Measurements from ENCODE around the gene WDR91. TPM values are rescaled to one million over a fixed set of nuclear protein-coding genes. Genes with fewer than 3 reads are reported as not detected.

Gene WDR91
- polyA plus RNA-seq, 2 of the 4 experiments (the other 2 are of a cell fraction) = 5.1 to 5.3 TPM

DNA sequence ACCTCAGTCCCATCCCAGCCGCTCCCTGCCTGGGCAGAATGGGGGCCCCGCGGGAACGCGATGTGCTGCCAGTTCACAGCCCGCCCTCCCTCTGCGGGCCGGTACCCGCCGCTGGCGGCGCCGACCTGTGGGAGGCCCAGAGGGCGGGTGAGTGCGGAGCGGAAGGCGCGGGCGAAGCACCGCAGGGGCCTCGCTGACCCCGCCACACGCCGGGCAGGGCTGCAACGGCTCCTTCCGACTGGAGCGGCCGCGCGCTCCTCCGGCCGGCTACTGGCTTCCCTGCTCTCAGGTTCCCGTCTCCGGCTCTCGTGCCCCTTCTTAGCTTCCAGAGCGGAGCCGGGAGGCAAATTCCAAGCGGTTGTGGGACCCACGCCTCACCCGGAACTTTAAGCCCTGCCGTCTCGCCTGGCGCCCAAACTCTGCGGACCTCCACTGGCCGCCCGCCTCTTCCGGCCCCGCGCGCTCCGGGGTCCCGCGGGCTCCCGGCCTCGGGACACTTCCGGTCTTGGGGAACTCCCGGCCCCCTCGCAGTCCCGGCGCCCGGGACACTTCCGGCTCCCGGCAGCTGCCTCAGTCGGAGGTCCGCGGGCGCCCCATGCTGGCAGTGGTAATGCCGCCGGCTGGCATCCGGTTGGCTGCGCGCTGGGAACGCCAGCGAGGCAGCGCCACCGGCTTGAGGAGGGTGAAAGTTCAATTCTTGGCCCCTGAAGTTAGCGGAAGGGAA is 40.9 kb downstream of the WDR91 start, which contains the start of gene CYREN (continued):
- TF ChIP-seq JUN (IDR thresholded peaks at IDR 0.05) = peak; percentile 62 to 94; a peak in 4 of 5 replicates
- TF ChIP-seq RCOR1 (IDR thresholded peaks at IDR 0.05; ENCODE audit: low read depth, low read length) = no peak
- no peak for TF ChIP-seq SREBF2 (IDR thresholded peaks at IDR 0.05)
- TF ChIP-seq, protein P1, sequence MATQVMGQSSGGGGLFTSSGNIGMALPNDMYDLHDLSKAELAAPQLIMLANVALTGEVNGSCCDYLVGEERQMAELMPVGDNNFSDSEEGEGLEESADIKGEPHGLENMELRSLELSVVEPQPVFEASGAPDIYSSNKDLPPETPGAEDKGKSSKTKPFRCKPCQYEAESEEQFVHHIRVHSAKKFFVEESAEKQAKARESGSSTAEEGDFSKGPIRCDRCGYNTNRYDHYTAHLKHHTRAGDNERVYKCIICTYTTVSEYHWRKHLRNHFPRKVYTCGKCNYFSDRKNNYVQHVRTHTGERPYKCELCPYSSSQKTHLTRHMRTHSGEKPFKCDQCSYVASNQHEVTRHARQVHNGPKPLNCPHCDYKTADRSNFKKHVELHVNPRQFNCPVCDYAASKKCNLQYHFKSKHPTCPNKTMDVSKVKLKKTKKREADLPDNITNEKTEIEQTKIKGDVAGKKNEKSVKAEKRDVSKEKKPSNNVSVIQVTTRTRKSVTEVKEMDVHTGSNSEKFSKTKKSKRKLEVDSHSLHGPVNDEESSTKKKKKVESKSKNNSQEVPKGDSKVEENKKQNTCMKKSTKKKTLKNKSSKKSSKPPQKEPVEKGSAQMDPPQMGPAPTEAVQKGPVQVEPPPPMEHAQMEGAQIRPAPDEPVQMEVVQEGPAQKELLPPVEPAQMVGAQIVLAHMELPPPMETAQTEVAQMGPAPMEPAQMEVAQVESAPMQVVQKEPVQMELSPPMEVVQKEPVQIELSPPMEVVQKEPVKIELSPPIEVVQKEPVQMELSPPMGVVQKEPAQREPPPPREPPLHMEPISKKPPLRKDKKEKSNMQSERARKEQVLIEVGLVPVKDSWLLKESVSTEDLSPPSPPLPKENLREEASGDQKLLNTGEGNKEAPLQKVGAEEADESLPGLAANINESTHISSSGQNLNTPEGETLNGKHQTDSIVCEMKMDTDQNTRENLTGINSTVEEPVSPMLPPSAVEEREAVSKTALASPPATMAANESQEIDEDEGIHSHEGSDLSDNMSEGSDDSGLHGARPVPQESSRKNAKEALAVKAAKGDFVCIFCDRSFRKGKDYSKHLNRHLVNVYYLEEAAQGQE (IDR thresholded peaks at IDR 0.05) = 0 out of 2 replicates have a peak, but pooled peaks have one; percentile 24
- no peak for TF ChIP-seq ZNF302 (CRISPR knock-in tag; IDR thresholded peaks at IDR 0.05)
- TF ChIP-seq RNF2 (IDR thresholded peaks at IDR 0.05; ENCODE audit: borderline replicate concordance, low read depth) = no peak
- TF ChIP-seq SMC3 (IDR thresholded peaks at IDR 0.05) = peak; percentile 75
- no peak for TF ChIP-seq TFCP2L1 (CRISPR knock-in tag; IDR thresholded peaks at IDR 0.05)
- no peak for TF ChIP-seq MAZ (IDR thresholded peaks at IDR 0.05; ENCODE audit: borderline replicate concordance, low read depth, low read length)
- no peak for TF ChIP-seq TP53 (CRISPR knock-in tag; IDR thresholded peaks at IDR 0.05)
- TF ChIP-seq KDM1A (IDR thresholded peaks at IDR 0.05; ENCODE audit: low read depth) = no peak
- peak; percentile 55; the same call in 1 of the 2 replicates for TF ChIP-seq RFX5 (IDR thresholded peaks at IDR 0.05)
- TF ChIP-seq, protein P2, sequence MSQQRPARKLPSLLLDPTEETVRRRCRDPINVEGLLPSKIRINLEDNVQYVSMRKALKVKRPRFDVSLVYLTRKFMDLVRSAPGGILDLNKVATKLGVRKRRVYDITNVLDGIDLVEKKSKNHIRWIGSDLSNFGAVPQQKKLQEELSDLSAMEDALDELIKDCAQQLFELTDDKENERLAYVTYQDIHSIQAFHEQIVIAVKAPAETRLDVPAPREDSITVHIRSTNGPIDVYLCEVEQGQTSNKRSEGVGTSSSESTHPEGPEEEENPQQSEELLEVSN (IDR thresholded peaks at IDR 0.05; ENCODE audit: borderline replicate concordance, low read depth) = peak; percentile 89
- TF ChIP-seq RAD21 (conservative IDR thresholded peaks at IDR 0.05 in 1 of 2, IDR thresholded peaks at IDR 0.05 in 1 of 2) = peak; percentile 67 to 84
- TF ChIP-seq, protein P3, sequence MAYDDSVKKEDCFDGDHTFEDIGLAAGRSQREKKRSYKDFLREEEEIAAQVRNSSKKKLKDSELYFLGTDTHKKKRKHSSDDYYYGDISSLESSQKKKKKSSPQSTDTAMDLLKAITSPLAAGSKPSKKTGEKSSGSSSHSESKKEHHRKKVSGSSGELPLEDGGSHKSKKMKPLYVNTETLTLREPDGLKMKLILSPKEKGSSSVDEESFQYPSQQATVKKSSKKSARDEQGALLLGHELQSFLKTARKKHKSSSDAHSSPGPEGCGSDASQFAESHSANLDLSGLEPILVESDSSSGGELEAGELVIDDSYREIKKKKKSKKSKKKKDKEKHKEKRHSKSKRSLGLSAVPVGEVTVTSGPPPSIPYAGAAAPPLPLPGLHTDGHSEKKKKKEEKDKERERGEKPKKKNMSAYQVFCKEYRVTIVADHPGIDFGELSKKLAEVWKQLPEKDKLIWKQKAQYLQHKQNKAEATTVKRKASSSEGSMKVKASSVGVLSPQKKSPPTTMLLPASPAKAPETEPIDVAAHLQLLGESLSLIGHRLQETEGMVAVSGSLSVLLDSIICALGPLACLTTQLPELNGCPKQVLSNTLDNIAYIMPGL (CRISPR knock-in tag; IDR thresholded peaks at IDR 0.05; ENCODE audit: borderline replicate concordance) = peak; percentile 38; the same call in 1 of the 2 replicates
- TF ChIP-seq FOSL2 (IDR thresholded peaks at IDR 0.05) = no peak
- TF ChIP-seq FOSL2 (CRISPR knock-in tag; IDR thresholded peaks at IDR 0.05) = no peak; the same call in 1 of the 2 replicates
- TF ChIP-seq POLR2AphosphoS2 (conservative IDR thresholded peaks at IDR 0.05; ENCODE audit: low read length) = no peak
- TF ChIP-seq JUNB (IDR thresholded peaks at IDR 0.05) = no peak
- no peak for TF ChIP-seq NFE2L2 (conservative IDR thresholded peaks at IDR 0.05; ENCODE audit: low read length)
- TF ChIP-seq, protein P4, sequence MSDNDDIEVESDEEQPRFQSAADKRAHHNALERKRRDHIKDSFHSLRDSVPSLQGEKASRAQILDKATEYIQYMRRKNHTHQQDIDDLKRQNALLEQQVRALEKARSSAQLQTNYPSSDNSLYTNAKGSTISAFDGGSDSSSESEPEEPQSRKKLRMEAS (IDR thresholded peaks at IDR 0.05) = peak; percentile 84; the same call in 1 of the 2 replicates
- no peak for TF ChIP-seq FOXS1 (CRISPR knock-in tag; IDR thresholded peaks at IDR 0.05)

DNA sequence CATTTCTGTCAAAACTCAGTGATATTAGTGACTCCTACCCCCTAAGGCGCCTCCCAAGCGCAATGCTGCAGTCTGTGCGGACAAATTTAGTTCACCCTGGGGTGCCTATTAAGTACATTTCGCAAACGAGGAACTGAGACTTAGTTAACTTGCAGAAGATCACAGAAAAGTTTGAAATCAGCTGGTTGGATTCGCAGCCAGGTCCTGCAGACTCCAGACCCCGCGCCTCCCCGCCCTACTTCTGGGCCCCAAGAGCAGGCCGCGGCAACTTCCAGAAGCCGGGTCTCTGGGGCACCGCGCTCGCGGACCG is 41.4 kb downstream of the WDR91 start:
- H3K27ac ChIP-seq = peak overlapping the region; percentile 96 to 99
- H3K4me2 ChIP-seq = peak overlapping the region; percentile 94
- ATAC-seq = no peak
- POLR2A ChIA-PET = interaction anchor here (0.9 to 1.8 kb wide), 2 partner anchors 22 to 183 kb away, joined by 4 to 7 read pairs; partner anchors contain the start of genes AGBL3 and TMEM140
- WGBS (ENCODE audit: missing lambda C conversion rate) = 5% methylated on average over 11 of the region's 17 CpGs
- CTCF ChIA-PET = interaction anchor here (0.9 to 4.0 kb wide), 17 partner anchors 11 to 524 kb away, joined by 3 to 31 read pairs (median 5); partner anchors contain the start of genes AGBL3 and TMEM140
- peaks cover 25% of the 10 kb centered on the region for H3K4me1 ChIP-seq
- TF ChIP-seq, protein P5, sequence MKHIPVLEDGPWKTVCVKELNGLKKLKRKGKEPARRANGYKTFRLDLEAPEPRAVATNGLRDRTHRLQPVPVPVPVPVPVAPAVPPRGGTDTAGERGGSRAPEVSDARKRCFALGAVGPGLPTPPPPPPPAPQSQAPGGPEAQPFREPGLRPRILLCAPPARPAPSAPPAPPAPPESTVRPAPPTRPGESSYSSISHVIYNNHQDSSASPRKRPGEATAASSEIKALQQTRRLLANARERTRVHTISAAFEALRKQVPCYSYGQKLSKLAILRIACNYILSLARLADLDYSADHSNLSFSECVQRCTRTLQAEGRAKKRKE (CRISPR knock-in tag; IDR thresholded peaks at IDR 0.05; ENCODE audit: low read depth) = no peak
- TF ChIP-seq ZFP36 (IDR thresholded peaks at IDR 0.05; ENCODE audit: borderline replicate concordance, partially characterized antibody) (no peak), HDAC2 (IDR thresholded peaks at IDR 0.05) (no peak)
- H3K9me3 ChIP-seq = no peaks in the 10 kb centered on the region
- FAIRE-seq = no peak
- H3K4me3 ChIP-seq = peak overlapping the region; percentile 87
- DNase-seq (ENCODE audit: low read depth in 1 of 2, low spot score in 1 of 2) = no peak
